SH-SY5Y (cell line): Measurements from ENCODE around the gene MACROD2.

ENCODE experiments used
- GATA2 ChIP-seq: IDR thresholded peaks from 2 replicates; pipeline ENCODE4 v1.6.1; 2011; ENCODE audit warnings: mild to moderate bottlenecking, low read depth, low read length
- GATA3 ChIP-seq: IDR thresholded peaks from 2 replicates; pipeline ENCODE4 v1.6.1; 2011; ENCODE audit warnings: low read depth, mild to moderate bottlenecking, low read length, moderate library complexity

- TF ChIP-seq GATA3 (no peak), GATA2 (no peak)
Measured at GRCh38 chr20:15854911-15855310, 1859.6 kb downstream of the MACROD2 start.
